GM12878 (cell line): ENCODE measurements around the gene RAB11A. TPM values are rescaled to one million over a fixed set of nuclear protein-coding genes. Genes with fewer than 3 reads are reported as not detected.

Experiments
- ATAC-seq: fragments of 200-7000 bp; cut with Tn5 transposase; 3 replicates; pipeline ENCODE4 v1.9.1; 2020; ENCODE audit warnings: mild to moderate bottlenecking, moderate library complexity
- BruUV-seq: library from RNA; stranded (reverse); fragments of 400-500 nt; replicated peaks from 2 replicates; lab custom pipeline; 2021; lab: Mats Ljungman, UMichigan
- CTCF ChIA-PET: fragments of 300-600 bp; sonication (Branson Sonifier 250); formaldehyde crosslinking; extraction: SDS; loops from one replicate; lab custom pipeline; 2021; ENCODE audit warnings: inconsistent platforms; lab: Yijun Ruan, JAX
- POLR2A ChIA-PET: fragments of 350-600 bp; formaldehyde crosslinking; extraction: SDS; loops from one replicate; lab custom pipeline; 2021; ENCODE audit warnings: inconsistent platforms; lab: Charles Lee
- RAD21 ChIA-PET: fragments of 300-600 bp; sonication (Branson Sonifier 250); formaldehyde crosslinking; loops from one replicate; lab custom pipeline; 2023; ENCODE audit warnings: antibody characterized with exemption; ENCODE audit not compliant: unreplicated experiment; lab: Charles Lee
- SMC1A ChIA-PET: fragments of 300-600 bp; sonication (Branson Sonifier 250); formaldehyde crosslinking; loops from one replicate; lab custom pipeline; 2023; ENCODE audit not compliant: unreplicated experiment, uncharacterized antibody; lab: Charles Lee
- DNase-seq: peaks from one replicate; pipeline ENCODE4 v3.0.0-alpha.2; 2011; ENCODE audit warnings: low read depth, low spot score
- FAIRE-seq: peaks from 3 replicates; lab custom pipeline; 2011; peaks lifted over from hg19 to GRCh38; lab: Jason Lieb, UNC
- H2AFZ ChIP-seq: 2 replicates; pipeline ENCODE4 v1.6.0; 2011; ENCODE audit warnings: low read depth, low read length, control low read depth; ENCODE audit not compliant: control insufficient read depth
- H3K27ac ChIP-seq: 2 replicates; pipeline ENCODE4 v1.5.1; 2011; ENCODE audit warnings: control low read depth; ENCODE audit not compliant: control insufficient read depth, insufficient read depth
- H3K27me3 ChIP-seq, 2 experiments: replicated peaks in 1 of 2; 2 replicates each; pipeline versions ENCODE4 v1.6.0 to v1.6.1; 2011; ENCODE audit warnings: low read length in 1 of 2; ENCODE audit not compliant: control insufficient read depth in 2 of 2, insufficient read depth in 2 of 2
- H3K36me3 ChIP-seq, 2 experiments: 2 replicates each; pipeline ENCODE4 v1.5.1; 2011; ENCODE audit warnings: low read length in 1 of 2; ENCODE audit not compliant: control insufficient read depth in 2 of 2, insufficient read depth in 2 of 2
- H3K4me1 ChIP-seq: 2 replicates; pipeline ENCODE4 v1.6.1; 2011; ENCODE audit warnings: mild to moderate bottlenecking, low read length, moderate library complexity, mixed read lengths; ENCODE audit not compliant: control insufficient read depth, insufficient read depth
- H3K4me2 ChIP-seq: 2 replicates; pipeline ENCODE4 v1.6.0; 2011; ENCODE audit warnings: control low read depth; ENCODE audit not compliant: control insufficient read depth, insufficient read depth
- H3K4me3 ChIP-seq: fragments of 200-600 bp; sonication (generic); 2 replicates; pipeline ENCODE4 v1.5.1; 2016
- H3K79me2 ChIP-seq: 2 replicates; pipeline ENCODE4 v1.6.0; 2011; ENCODE audit warnings: low read length; ENCODE audit not compliant: control insufficient read depth, insufficient read depth
- H3K9ac ChIP-seq: 2 replicates; pipeline ENCODE4 v1.8.0; 2011; ENCODE audit warnings: low read length, control low read depth, mixed read lengths; ENCODE audit not compliant: control insufficient read depth, insufficient read depth
- H3K9me3 ChIP-seq: replicated peaks from 3 replicates; pipeline ENCODE4 v1.5.1; 2011; ENCODE audit warnings: mild to moderate bottlenecking, low read length; ENCODE audit not compliant: control insufficient read depth, insufficient read depth
- H4K20me1 ChIP-seq: 2 replicates; pipeline ENCODE4 v1.6.0; 2011; ENCODE audit not compliant: control insufficient read depth, insufficient read depth
- FOS ChIP-seq: IDR thresholded peaks from 3 replicates; pipeline ENCODE4 v1.6.1; 2011; ENCODE audit warnings: borderline replicate concordance; ENCODE audit not compliant: insufficient read length; ENCODE audit errors: extremely low read depth
- MTA3 ChIP-seq: IDR thresholded peaks from 2 replicates; pipeline ENCODE4 v1.6.1; 2012; ENCODE audit warnings: low read length, inconsistent platforms, borderline replicate concordance
- POLR2A ChIP-seq: IDR thresholded peaks from 2 replicates; pipeline ENCODE4 v1.6.1; 2011; ENCODE audit warnings: low read depth, mild to moderate bottlenecking, low read length
- SPI1 ChIP-seq: IDR thresholded peaks from 2 replicates; pipeline ENCODE4 v1.6.1; 2011; ENCODE audit warnings: low read depth, mild to moderate bottlenecking, low read length, moderate library complexity, borderline replicate concordance; ENCODE audit not compliant: insufficient read depth
- SREBF1 ChIP-seq: IDR thresholded peaks from 2 replicates; pipeline ENCODE4 v1.6.1; 2012; ENCODE audit warnings: mild to moderate bottlenecking, low read length
- WGBS: methylation state at CpG from one replicate; pipeline ENCODE4 v1.1.6; 2016; ENCODE audit warnings: low lambda C conversion rate; ENCODE audit not compliant: insufficient replicate concordance, insufficient coverage; ENCODE audit errors: missing lambda C conversion rate; 5-methylcytosine and 5-hydroxymethylcytosine counted together
- in situ Hi-C: fragments of 300-500 bp; cut with MboI; formaldehyde crosslinking; loops from 9 replicates; pipeline ENCODE4 v1.14.3; 2018; ENCODE audit warnings: mixed read lengths
- intact Hi-C: fragments of 100-400 bp; cut with micrococcal nuclease; formaldehyde crosslinking; loops from one replicate; pipeline ENCODE4 v1.14.2; 2022; ENCODE audit not compliant: unreplicated experiment
- polyA plus RNA-seq, 11 experiments: library from polyadenylated mRNA; depleted of rRNA in 4 of 11; unstranded in 6 of 11; stranded (reverse) in 5 of 11; fragments of >200 nt; fragmentation: Nextera tagmentation in 4 of 11; fragmentation: Illumina TruSeq in 1 of 11; extraction: Ambion mirVana in 4 of 11; extraction: Trizol in 1 of 11; gene quantifications; 1 replicate in 1 of 11; 2 replicates in 10 of 11; pipeline versions ENCODE4 v1.2.1 to v1.2.3, GENCODE V29; 2011 to 2016; ENCODE audit warnings: inconsistent platforms in 2 of 11, missing spikeins in 2 of 11, low read depth in 1 of 11
- total RNA-seq, 4 experiments: library from RNA; depleted of rRNA in 3 of 4; stranded (reverse); fragments of >200 nt in 3 of 4; fragmentation: Illumina TruSeq in 1 of 4; extraction: Trizol in 1 of 4; gene quantifications; 2 replicates each; pipeline versions ENCODE4 v1.2.1 to v1.2.3, GENCODE V29; 2013 to 2021
- TF ChIP-seq, protein P1 (sequence below): fragments of 450-650 bp; IDR thresholded peaks from 2 replicates; pipeline ENCODE4 v1.6.1; 2016; ENCODE audit warnings: mild to moderate bottlenecking
- TF ChIP-seq, protein P2 (sequence below): IDR thresholded peaks from 2 replicates; pipeline ENCODE4 v1.6.1; 2012; ENCODE audit warnings: mild to moderate bottlenecking, low read depth, low read length

The RAB11A gene
- total and polyA plus RNA-seq, 10 of the 15 experiments (the other 5 are each of a cell fraction or from before 2014, with no cell fraction given) = 128 to 387 (median 224) TPM

DNA sequence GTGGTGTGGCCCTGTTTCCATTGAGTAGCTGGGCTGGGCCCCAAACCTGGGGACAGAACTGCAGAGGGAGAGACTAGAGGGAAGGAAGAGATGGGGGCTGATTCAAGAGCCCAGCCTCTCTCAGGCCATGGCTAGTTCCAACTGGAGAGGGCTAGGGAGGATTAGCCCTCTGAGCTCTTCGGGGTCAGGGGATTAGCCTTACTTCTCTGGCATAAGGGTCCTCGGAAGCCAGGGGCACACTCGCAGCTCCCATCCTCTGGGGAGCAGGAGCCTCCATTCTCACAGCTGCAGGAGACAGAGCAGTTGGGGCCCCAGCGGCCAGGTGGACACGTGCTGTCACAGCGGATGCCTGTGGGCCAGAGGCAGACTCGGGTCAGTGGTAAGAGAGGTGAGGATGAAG, 53.3 kb downstream of the RAB11A start:
- FAIRE-seq = no peak
- ChIA-PET CTCF (interaction anchor here (0.6 to 3.1 kb wide), 8 partner anchors 14 to 316 kb away, joined by 3 to 19 read pairs (median 8); partner anchors contain the start of genes INTS14 and RAB11A), POLR2A (interaction anchor here (3.2 kb wide), 2 partner anchors 8 to 19 kb away, joined by 20 to 23 read pairs; no protein-coding TSS in a partner anchor), SMC1A (interaction anchor here (0.6 to 4.4 kb wide), 13 partner anchors 10 to 581 kb away, joined by 4 to 70 read pairs (median 8); no protein-coding TSS in a partner anchor), RAD21 (interaction anchor here (0.5 to 3.1 kb wide), 10 partner anchors 12 to 784 kb away, joined by 3 to 57 read pairs (median 6); partner anchors contain the start of gene RAB11A)
- no peak overlapping the region for H3K9ac ChIP-seq
- H3K27ac ChIP-seq = no peak overlapping the region
- BruUV-seq = no TSS peak
- no peaks in the 10 kb centered on the region for H3K27me3 ChIP-seq
- H3K79me2 ChIP-seq = no peaks in the 10 kb centered on the region
- peaks cover 45% of the 10 kb centered on the region for H3K4me1 ChIP-seq
- no peaks in the 10 kb centered on the region for H4K20me1 ChIP-seq
- H3K9me3 ChIP-seq = no peaks in the 10 kb centered on the region
- H2AFZ ChIP-seq = no peak overlapping the region
- no peak for TF ChIP-seq SREBF1
- no peak for TF ChIP-seq SPI1
- TF ChIP-seq, protein P1, sequence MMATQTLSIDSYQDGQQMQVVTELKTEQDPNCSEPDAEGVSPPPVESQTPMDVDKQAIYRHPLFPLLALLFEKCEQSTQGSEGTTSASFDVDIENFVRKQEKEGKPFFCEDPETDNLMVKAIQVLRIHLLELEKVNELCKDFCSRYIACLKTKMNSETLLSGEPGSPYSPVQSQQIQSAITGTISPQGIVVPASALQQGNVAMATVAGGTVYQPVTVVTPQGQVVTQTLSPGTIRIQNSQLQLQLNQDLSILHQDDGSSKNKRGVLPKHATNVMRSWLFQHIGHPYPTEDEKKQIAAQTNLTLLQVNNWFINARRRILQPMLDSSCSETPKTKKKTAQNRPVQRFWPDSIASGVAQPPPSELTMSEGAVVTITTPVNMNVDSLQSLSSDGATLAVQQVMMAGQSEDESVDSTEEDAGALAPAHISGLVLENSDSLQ = no peak
- TF ChIP-seq, protein P2, sequence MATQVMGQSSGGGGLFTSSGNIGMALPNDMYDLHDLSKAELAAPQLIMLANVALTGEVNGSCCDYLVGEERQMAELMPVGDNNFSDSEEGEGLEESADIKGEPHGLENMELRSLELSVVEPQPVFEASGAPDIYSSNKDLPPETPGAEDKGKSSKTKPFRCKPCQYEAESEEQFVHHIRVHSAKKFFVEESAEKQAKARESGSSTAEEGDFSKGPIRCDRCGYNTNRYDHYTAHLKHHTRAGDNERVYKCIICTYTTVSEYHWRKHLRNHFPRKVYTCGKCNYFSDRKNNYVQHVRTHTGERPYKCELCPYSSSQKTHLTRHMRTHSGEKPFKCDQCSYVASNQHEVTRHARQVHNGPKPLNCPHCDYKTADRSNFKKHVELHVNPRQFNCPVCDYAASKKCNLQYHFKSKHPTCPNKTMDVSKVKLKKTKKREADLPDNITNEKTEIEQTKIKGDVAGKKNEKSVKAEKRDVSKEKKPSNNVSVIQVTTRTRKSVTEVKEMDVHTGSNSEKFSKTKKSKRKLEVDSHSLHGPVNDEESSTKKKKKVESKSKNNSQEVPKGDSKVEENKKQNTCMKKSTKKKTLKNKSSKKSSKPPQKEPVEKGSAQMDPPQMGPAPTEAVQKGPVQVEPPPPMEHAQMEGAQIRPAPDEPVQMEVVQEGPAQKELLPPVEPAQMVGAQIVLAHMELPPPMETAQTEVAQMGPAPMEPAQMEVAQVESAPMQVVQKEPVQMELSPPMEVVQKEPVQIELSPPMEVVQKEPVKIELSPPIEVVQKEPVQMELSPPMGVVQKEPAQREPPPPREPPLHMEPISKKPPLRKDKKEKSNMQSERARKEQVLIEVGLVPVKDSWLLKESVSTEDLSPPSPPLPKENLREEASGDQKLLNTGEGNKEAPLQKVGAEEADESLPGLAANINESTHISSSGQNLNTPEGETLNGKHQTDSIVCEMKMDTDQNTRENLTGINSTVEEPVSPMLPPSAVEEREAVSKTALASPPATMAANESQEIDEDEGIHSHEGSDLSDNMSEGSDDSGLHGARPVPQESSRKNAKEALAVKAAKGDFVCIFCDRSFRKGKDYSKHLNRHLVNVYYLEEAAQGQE = no peak
- no peak for TF ChIP-seq FOS
- no peak for TF ChIP-seq MTA3
- no peak for TF ChIP-seq POLR2A
- WGBS = 92% methylated on average over 7 of the region's 7 CpGs
- no peak overlapping the region for H3K4me2 ChIP-seq
- intact Hi-C loops = no loop called here
- no peak overlapping the region for H3K4me3 ChIP-seq
- in situ Hi-C loops = no loop called here
- H3K36me3 ChIP-seq = no peaks in the 10 kb centered on the region; a peak in 1 of 4 replicates
- DNase-seq = no peak
- no peak for ATAC-seq
